HFF-Myc (cell line): ENCODE data around the gene RIT2.

Experiments
- DNase-seq: peaks from one replicate; pipeline ENCODE4 v3.0.0-alpha.2; 2011; ENCODE audit warnings: low read depth; ENCODE audit errors: extremely low read depth
- H3K4me3 ChIP-seq: replicated peaks from 2 replicates; pipeline ENCODE4 v1.5.1; 2011; ENCODE audit warnings: low read depth, mild to moderate bottlenecking, control low read depth, low read length
- CTCF ChIP-seq: IDR thresholded peaks from 2 replicates; pipeline ENCODE4 v1.5.1; 2012; ENCODE audit warnings: mild to moderate bottlenecking, low read depth, low read length, control low read depth; ENCODE audit errors: missing control alignments

RIT2 gene

DNA sequence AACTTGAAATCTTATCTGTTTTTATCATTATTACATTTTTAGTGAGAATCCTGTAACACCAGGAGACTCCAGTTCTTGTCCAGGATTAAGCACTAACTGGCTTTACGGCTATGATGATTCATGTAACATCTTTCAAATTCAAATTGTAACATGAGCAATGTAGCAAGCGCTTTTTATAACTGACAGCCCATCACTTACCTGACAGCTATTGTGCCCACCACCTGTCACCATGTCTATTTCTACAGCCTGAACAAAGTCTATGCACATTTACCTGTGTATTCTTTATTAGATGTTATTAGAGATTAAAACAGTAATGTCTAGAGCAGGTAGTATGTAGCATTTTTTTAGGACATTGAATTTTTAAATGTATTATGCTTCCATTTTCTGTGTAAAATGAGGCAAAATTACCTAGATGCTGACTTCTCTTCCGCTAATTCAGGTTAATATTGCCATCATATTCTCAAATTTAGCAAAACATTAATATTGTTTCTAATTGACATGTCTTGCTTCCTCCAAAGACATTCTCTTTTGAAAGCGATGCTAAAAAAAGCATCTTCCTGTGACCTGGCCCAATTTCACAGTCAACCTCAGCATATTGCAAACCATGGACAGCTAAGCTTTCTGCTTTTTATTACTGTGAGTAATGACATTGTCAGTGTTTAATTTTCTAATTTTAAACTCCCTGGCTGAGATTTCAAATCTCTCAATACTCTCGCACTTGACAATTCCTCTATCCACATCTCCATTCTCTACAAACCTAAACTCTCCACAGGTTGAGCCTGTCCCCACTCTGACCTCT lies 37.8 kb downstream of the RIT2 start:
- no peak for DNase-seq
- H3K4me3 ChIP-seq = no peak overlapping the region
- no peak for TF ChIP-seq CTCF

DNA sequence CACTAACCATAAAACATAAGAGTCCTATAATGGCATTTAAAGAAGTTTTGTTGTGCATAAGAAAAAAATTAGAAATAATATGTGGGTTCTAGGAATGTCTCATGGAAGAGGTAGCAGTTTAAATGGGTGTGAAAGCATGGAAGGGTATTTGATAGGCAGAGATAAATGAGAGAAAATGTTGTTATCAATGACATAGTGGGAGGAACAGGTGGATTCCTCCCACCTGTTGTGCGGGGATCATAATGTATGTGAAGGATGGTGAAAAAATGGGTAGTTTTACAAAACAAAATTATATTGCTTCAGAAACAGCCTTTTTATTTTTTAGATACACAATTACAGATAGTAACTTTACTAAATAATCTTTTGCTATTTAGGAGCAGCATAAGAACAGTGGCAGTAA lies 41.7 kb downstream of the RIT2 start:
- no peak overlapping the region for H3K4me3 ChIP-seq
- no peak for DNase-seq
- TF ChIP-seq CTCF = no peak

GRCh38 chr18:43068781-43069180 lies 46.7 kb downstream of the RIT2 start:
- DNase-seq = no peak
- no peak for TF ChIP-seq CTCF
- H3K4me3 ChIP-seq = no peak overlapping the region

DNA sequence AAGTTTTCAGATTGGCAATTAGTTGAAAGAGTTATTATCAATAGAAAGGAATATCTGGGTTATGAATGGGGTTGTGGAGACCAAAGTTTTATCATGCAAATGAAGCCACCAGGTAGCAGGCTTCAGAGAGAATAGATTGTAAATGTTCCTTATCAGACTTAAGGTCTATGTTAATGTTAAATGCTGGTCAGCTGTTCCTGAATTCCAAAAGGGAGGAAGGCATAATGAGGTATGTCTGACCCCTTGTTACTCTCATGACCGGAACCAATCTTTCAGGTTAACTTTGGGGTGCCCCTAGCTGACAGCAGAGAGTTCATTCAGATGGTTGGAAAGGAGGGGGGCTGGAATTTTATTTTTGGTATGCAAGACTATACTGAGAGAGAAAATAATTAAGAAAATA lies 47.9 kb downstream of the RIT2 start:
- no peak for TF ChIP-seq CTCF
- H3K4me3 ChIP-seq = no peak overlapping the region
- DNase-seq = no peak

DNA sequence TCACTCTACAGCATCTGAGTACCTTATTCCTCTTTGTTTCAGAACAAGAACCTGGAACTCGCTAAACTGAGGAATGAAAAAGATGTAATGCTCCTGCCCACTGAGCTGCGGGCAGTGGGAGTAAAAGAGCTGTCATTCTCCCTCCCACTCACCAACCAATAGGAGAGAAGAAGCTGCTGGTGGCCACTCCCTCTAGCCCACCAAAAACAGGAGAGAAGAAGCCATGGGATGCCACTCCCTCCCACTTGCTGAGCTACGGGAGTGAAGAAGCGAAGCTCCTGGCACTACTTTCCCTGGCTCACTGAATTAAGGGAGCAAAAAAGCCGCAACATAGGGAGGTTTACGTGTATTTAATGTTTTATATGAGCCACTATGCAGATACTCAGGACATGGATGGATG lies 53.7 kb downstream of the RIT2 start:
- H3K4me3 ChIP-seq = no peak overlapping the region
- DNase-seq = no peak
- no peak for TF ChIP-seq CTCF

GRCh38 chr18:43061318-43061717 lies 54.2 kb downstream of the RIT2 start:
- no peak for DNase-seq
- TF ChIP-seq CTCF = no peak
- no peak overlapping the region for H3K4me3 ChIP-seq

- no peak for TF ChIP-seq CTCF
- no peak overlapping the region for H3K4me3 ChIP-seq
- no peak for DNase-seq
These were observed 55.5 kb downstream of the RIT2 start for GRCh38 chr18:43060020-43060419.
